Osteocyte (in vitro differentiated cells): ENCODE measurements around the gene TOM1L1. TPM values are rescaled to one million over a fixed set of nuclear protein-coding genes. Genes with fewer than 3 reads are reported as not detected.
A peak's percentile ranks its signal among the peaks of the same experiment; 100 is the strongest.

Source experiments
- DNase-seq: peaks from one replicate; pipeline ENCODE4 v3.0.0; 2021; ENCODE audit warnings: mixed read lengths; ENCODE audit not compliant: unreplicated experiment; ENCODE audit errors: extremely low spot score
- H3K27ac Mint-ChIP-seq: one replicate; pipeline ENCODE4 v1.8.0; 2021; ENCODE audit warnings: mild to moderate bottlenecking, mixed read lengths; ENCODE audit not compliant: unreplicated experiment
- H3K27me3 Mint-ChIP-seq: one replicate; pipeline ENCODE4 v1.8.0; 2021; ENCODE audit warnings: mixed read lengths; ENCODE audit not compliant: unreplicated experiment
- H3K36me3 Mint-ChIP-seq: one replicate; pipeline ENCODE4 v1.8.0; 2021; ENCODE audit warnings: mixed read lengths; ENCODE audit not compliant: unreplicated experiment
- H3K4me1 Mint-ChIP-seq: one replicate; pipeline ENCODE4 v1.8.0; 2021; ENCODE audit warnings: mixed read lengths; ENCODE audit not compliant: unreplicated experiment
- H3K4me3 Mint-ChIP-seq: one replicate; pipeline ENCODE4 v1.8.0; 2021; ENCODE audit warnings: mild to moderate bottlenecking, moderate library complexity, mixed read lengths; ENCODE audit not compliant: unreplicated experiment
- H3K9me3 Mint-ChIP-seq: one replicate; pipeline ENCODE4 v1.8.0; 2021; ENCODE audit warnings: mixed read lengths; ENCODE audit not compliant: unreplicated experiment
- CTCF ChIP-seq: fragments of 200-600 bp; sonication (generic); IDR thresholded peaks from 2 replicates; pipeline ENCODE4 v1.5.0; 2021; ENCODE audit warnings: antibody characterized with exemption, mild to moderate bottlenecking, moderate library complexity
- total RNA-seq: library from RNA; stranded (reverse); gene quantifications from 2 replicates; pipeline ENCODE4 v1.2.1, GENCODE V29; 2021

Gene TOM1L1
- total RNA-seq, 1 donor from 2014 or later = 33.9 TPM

- Mint-ChIP-seq H3K9me3 (no peaks in the 10 kb centered on the region), H3K36me3 (peaks cover 21% of the 10 kb centered on the region), H3K4me1 (peaks cover 38% of the 10 kb centered on the region), H3K27ac (no peak overlapping the region), H3K27me3 (peaks cover 2% of the 10 kb centered on the region), H3K4me3 (no peak overlapping the region)
- DNase-seq = no peak
- no peak for TF ChIP-seq CTCF
Measured at GRCh38 chr17:54902611-54903010, 2.0 kb downstream of the TOM1L1 start.

GRCh38 chr17:54903375-54903774, 2.7 kb downstream of the TOM1L1 start:
- Mint-ChIP-seq H3K27ac (no peak overlapping the region), H3K4me3 (peak overlapping the region; percentile 50), H3K9me3 (no peaks in the 10 kb centered on the region), H3K27me3 (peaks cover under 1% of the 10 kb centered on the region), H3K36me3 (peaks cover 28% of the 10 kb centered on the region), H3K4me1 (peaks cover 36% of the 10 kb centered on the region)
- no peak for TF ChIP-seq CTCF
- DNase-seq = no peak

- no peak for TF ChIP-seq CTCF
Measured at GRCh38 chr17:54906683-54907082, 6.0 kb downstream of the TOM1L1 start.

GRCh38 chr17:54907376-54907775, 6.7 kb downstream of the TOM1L1 start:
- Mint-ChIP-seq H3K36me3 (peaks cover 45% of the 10 kb centered on the region), H3K27me3 (no peaks in the 10 kb centered on the region), H3K9me3 (no peaks in the 10 kb centered on the region), H3K4me3 (no peak overlapping the region), H3K4me1 (peaks cover 3% of the 10 kb centered on the region), H3K27ac (no peak overlapping the region)
- DNase-seq = no peak
- no peak for TF ChIP-seq CTCF

More at GRCh38 chr17:54906683-54907082, 6.0 kb downstream of the TOM1L1 start:
- H3K36me3 Mint-ChIP-seq = peaks cover 41% of the 10 kb centered on the region
- DNase-seq = no peak
- H3K27ac Mint-ChIP-seq = no peak overlapping the region
- H3K27me3 Mint-ChIP-seq = no peaks in the 10 kb centered on the region
- H3K4me1 Mint-ChIP-seq = peaks cover 10% of the 10 kb centered on the region
- no peak overlapping the region for H3K4me3 Mint-ChIP-seq
- no peaks in the 10 kb centered on the region for H3K9me3 Mint-ChIP-seq

GRCh38 chr17:54909766-54910165, 9.1 kb downstream of the TOM1L1 start:
- Mint-ChIP-seq H3K27me3 (no peaks in the 10 kb centered on the region), H3K4me1 (no peaks in the 10 kb centered on the region), H3K27ac (no peak overlapping the region), H3K4me3 (no peak overlapping the region), H3K36me3 (peaks cover 53% of the 10 kb centered on the region), H3K9me3 (no peaks in the 10 kb centered on the region)
- DNase-seq = no peak
- no peak for TF ChIP-seq CTCF
